Measurements from ENCODE around the gene MCF2L.

GRCh38 chr13:113049521-113049941 lies 80.5 kb downstream of the MCF2L start:
- no peak for TF ChIP-seq CTCF (IDR thresholded peaks at IDR 0.05)
- no peak for TF ChIP-seq EZH2phosphoT487 (IDR thresholded peaks at IDR 0.05)
- no peak for TF ChIP-seq EZH2 (IDR thresholded peaks at IDR 0.05)
